ENCODE results near the gene E4F1. TPM values are rescaled to one million over a fixed set of nuclear protein-coding genes. Genes with fewer than 3 reads are reported as not detected.

E4F1 gene
- total and polyA plus RNA-seq, 2 of the 13 experiments (the other 11 are each of a cell fraction or from before 2014, with no cell fraction given), result 13.8 to 19.5 TPM

- TF ChIP-seq KLF6 (CRISPR knock-in tag; IDR thresholded peaks at IDR 0.05), result peak; percentile 89
- TF ChIP-seq ATF3 (CRISPR knock-in tag; IDR thresholded peaks at IDR 0.05), result peak; percentile 54; the same call in 1 of the 2 replicates
- no peak; the same call in 1 of the 2 replicates for TF ChIP-seq ZNF362 (CRISPR knock-in tag; IDR thresholded peaks at IDR 0.05; ENCODE audit: borderline replicate concordance)
- no peak for TF ChIP-seq KIAA2018 (CRISPR knock-in tag; IDR thresholded peaks at IDR 0.05; ENCODE audit: borderline replicate concordance)
- peak; percentile 44 for TF ChIP-seq BATF2 (CRISPR knock-in tag; IDR thresholded peaks at IDR 0.05)
- TF ChIP-seq ESRRA (CRISPR knock-in tag; IDR thresholded peaks at IDR 0.05; ENCODE audit: low read depth), result peak; percentile 68; the same call in 1 of the 2 replicates
- peak; percentile 55 for TF ChIP-seq KLF12 (CRISPR knock-in tag; IDR thresholded peaks at IDR 0.05; ENCODE audit: borderline replicate concordance)
- TF ChIP-seq NFE2L1 (CRISPR knock-in tag; IDR thresholded peaks at IDR 0.05; ENCODE audit: borderline replicate concordance), result no peak
- TF ChIP-seq TBL1XR1 (IDR thresholded peaks at IDR 0.05; ENCODE audit: borderline replicate concordance, low read length, partially characterized antibody), result no peak
- peak; percentile 88 for TF ChIP-seq ELF3 (CRISPR knock-in tag; IDR thresholded peaks at IDR 0.05)
- TF ChIP-seq ZNF773 (CRISPR knock-in tag; IDR thresholded peaks at IDR 0.05; ENCODE audit: borderline replicate concordance), result no peak
- peak; percentile 93 for TF ChIP-seq MYPOP (CRISPR knock-in tag; IDR thresholded peaks at IDR 0.05)
- no peak for TF ChIP-seq BCLAF1 (IDR thresholded peaks at IDR 0.05)
These were observed 44.7 kb downstream of the E4F1 start, which contains the start of gene RNPS1 (continued) for GRCh38 chr16:2267913-2268666.
